NCI-H1048 (cell line): ENCODE results near the gene HASPIN.

Experiments
- DNase-seq: peaks from one replicate; lab custom pipeline; 2025; lab: John Stamatoyannopoulos, UW

HASPIN gene

GRCh38 chr17:3723556-3724377, at the start of gene HASPIN:
TSS of gene HASPIN (plus strand) at chr17:3723903. CDS start at chr17:3723936, 33 bp downstream.
- DNase-seq, result peak; percentile 85

DNA sequence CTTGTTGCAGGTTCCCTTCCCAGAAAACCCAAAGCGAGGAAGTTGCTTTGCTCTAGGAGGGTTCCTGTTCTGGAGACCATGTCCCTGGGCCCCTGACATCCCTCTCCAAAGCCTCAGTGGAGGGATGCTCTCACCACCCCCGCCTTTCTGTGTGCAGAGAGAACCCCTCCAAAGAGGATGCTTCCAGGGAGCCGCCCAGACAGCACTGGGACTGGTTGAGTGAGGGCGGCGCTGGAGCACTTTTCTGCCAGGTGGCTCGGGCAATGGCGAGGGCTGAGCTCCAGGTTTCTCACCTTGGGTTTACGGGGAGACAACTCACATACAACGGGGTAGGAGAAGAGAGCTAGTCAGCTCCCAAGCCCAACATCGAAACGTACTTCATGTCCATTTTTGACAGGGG, 47.8 kb upstream of the HASPIN start:
- no peak for DNase-seq

DNA sequence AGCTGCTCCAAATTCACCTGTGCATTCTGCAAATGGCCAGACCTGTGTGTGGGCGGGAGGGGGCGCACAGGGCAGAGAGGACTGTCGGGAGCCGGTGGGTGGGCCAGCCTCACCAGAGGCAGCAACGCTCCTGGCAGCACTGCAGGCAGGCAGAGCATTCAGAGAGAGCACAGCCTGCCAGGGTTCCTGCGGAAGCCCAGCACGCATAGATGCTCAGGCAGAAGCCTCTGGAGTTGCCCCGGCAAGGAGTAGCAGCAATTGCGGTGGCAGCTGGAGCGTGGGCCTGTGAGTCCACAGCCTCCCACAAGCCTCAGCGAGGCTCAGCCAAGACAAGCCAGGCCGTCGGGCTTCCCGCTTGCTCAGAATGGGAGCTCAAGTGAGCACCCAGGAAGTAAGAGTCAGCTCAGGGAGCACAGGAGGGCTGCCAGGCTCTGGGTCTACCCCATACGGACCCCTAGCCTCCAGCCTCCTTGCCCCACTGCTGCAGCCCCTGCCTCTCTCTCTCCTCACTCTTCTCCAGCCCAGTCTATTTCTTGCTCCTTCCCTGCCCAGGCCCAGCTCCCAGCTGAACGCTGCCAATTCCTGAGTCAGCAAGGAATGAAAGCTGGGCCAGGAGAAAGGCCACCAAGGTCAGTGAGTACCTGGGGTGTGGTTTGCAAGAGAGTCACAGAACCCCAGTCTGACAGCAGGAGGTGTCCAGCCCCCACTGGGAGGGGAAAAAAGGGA, 45.4 kb upstream of the HASPIN start:
- no peak for DNase-seq

- no peak for DNase-seq
Observed at GRCh38 chr17:3678821-3679530, 44.7 kb upstream of the HASPIN start.

DNA sequence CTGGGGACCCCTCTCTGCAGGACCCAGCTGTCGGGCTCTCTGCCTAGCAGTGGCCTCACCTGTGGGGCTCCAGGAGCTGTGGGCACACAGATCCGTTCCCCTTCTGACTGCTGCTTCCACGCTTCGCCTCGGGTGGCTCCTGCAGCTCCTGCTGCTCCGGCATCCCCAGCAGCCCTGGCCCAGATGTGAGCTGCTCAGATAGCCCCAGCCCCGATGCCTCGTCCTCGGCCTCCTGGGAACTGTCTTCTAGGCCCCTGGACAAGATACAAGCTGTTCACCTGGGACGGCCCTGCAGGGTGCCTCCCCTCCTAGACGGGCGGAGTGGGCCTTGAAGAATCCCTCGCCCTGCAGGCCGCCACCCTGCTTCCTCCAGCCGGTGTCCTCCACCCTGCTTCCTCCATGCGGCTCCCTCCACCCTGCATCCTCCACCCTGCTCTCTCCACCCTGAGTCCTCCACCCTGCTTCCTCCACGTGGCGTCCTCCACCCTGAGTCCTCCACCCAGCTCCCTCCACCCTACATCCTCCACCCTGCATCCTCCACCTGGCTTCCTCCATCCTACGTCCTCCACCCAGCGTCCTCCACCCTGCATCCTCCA, 44.1 kb upstream of the HASPIN start:
- no peak for DNase-seq

GRCh38 chr17:3681057-3681456, 42.6 kb upstream of the HASPIN start:
- DNase-seq, result no peak

- DNase-seq, result no peak
Observed at GRCh38 chr17:3681565-3681964, 42.1 kb upstream of the HASPIN start.

GRCh38 chr17:3682033-3682432, 41.7 kb upstream of the HASPIN start:
- DNase-seq, result no peak

GRCh38 chr17:3683054-3683511, 40.6 kb upstream of the HASPIN start:
- no peak for DNase-seq

DNA sequence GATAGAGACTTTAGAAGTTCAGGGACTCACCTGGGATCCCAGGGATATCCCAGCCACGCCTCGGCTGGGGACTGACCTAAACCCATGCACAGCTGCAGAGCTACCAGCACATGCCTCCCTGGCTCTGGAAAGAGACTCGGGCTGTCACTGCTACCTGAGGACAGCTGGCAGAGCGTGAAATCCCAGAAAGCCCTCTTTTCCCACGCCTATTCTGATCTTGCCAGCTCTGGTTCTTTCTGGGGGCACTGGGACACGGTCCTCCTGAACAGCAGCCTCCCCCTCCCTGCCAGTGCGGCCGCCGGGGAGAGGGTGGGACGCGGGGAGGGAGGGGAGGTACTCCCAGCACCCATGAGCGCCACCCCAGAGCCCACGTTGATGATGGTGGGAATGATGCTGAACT, 38.5 kb upstream of the HASPIN start:
- no peak for DNase-seq

DNA sequence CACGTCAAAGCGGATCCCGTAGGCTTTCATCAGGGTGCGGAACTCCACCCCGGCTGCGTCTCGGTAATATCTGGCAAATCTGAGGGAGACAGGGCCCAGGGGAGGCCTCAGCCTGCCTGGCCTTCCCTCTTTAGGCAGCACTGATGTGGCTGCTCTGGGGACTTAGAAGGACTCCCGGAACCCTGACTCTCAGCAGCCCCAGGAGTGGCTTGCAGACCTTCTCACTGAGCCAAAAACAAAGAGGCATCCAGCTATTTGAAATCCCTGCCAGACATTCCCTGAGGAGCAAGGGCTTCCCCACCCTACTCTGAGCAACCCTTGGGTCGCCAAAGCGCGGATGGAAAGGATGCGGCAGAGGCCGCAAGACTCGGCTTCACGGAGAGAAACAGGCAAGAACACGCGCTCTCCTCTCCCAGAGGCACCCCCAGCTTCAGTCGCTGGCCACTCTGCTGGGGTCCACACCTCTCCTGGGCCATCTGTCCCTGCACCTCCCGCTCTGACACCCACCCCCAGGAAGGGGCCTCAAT, 35.6 kb upstream of the HASPIN start:
- no peak for DNase-seq

DNA sequence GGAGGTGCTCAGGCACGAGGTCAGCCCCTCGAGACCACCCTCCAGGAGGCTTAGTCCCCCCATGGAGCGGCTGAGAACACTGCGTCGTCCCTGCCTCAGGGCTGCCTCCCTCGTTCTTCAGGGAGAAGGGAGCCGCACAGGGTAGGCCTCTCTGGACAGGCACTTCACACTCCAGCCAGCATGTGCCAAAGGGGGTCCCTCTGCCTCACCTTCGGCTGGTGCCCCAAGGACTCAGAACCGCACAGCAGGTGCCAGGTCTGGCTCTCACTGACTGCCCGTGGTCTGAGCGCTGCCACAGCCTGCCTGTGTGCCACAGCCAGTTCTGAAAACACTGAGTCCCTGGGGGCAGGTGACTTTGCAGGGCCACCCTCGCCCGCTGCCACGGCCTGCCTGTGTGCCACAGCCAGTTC, 34.8 kb upstream of the HASPIN start:
- no peak for DNase-seq

DNA sequence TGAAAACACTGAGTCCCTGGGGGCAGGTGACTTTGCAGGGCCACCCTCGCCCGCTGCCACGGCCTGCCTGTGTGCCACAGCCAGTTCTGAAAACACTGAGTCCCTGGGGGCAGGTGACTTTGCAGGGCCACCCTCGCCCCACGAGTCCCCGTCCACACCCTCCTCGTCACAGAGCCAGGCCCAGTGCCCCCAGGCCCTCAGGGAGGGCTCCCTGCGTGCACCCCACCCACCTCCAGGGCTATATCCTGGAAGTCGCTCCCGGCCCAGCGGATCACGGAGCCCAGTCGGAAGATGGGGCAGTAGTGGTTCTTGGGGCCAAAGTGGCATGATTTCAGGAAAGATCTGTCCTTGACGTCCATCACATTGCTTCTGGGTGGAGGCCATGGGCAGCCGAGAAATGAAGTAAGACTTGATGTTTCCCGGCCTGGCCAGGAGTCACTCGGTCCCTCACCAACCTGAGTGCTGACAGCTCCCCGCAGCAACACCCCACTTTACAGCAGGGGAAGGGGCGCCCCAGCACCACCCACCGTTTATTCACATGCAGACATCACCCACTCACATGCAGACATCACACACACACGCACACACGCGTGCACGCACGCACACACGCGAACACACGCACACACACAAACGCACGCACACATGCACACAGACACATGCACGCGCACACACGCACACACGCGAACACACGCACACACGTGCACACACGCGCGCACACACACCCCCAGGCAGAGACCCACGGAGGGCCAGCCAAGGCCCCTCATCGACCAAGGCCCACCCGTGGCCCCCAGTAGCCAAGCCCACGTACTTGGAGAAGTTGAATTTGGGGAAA, 34.2 kb upstream of the HASPIN start:
- DNase-seq, result no peak

DNA sequence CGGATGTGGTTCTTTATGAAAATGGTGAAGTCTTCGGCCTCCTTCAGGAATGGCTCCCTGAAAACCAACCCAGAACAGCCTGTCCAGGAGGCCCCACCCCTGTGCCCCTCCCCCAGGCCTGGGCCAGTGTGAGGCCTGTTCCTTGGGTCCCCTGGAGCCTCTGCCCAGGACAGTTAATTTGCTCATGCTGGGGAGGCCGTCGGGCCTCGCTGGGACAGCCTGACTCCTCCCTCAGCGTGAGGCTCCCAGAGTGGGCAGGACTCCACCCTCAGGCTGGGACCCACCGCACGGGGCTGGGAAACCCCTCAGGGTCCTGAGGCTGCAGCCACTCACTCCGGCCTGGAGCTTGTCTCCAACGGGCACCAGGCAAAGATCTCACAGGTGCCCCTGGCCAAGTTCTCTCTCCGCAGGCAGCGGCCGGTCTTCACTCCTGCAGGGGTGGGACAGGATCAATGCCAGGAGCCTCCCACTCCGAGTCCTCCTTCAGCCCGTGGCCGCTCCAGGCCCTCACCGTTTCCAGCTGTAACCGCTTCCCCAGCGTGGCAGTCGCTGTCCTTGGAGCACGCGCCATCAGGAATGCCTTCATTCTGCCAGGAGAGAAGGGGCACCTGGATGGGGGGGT, 33.5 kb upstream of the HASPIN start:
- no peak for DNase-seq

- DNase-seq, result no peak
Observed at GRCh38 chr17:3691617-3692067, 32.1 kb upstream of the HASPIN start.

GRCh38 chr17:3692346-3692745, 31.4 kb upstream of the HASPIN start:
- DNase-seq, result no peak

DNA sequence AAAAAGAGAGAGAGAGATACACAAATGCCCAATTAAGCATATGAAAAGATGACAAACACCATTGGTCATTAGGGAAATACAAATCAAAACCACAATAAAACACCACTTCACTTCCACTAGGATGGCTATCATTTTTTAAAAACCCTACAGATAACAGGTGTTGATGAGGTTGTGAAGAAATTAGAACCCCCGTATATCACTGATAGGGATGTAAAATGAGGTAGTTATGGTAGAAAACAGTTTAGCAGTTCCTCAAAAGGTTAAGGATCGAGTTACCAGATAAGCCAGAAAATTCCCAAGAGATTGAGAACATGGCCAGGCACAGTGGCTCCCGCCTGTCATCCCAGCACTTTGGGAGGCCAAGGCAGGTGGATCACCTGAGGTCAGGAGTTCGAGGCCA, 30.6 kb upstream of the HASPIN start:
- no peak for DNase-seq

- DNase-seq, result no peak
Observed at GRCh38 chr17:3693829-3694231, 29.9 kb upstream of the HASPIN start.

- DNase-seq, result no peak
Observed at GRCh38 chr17:3695129-3695722, 28.5 kb upstream of the HASPIN start.

- no peak for DNase-seq
Observed at GRCh38 chr17:3695723-3696411, 27.8 kb upstream of the HASPIN start, which contains the start of gene P2RX5. TSS of gene P2RX5 (minus strand) at chr17:3696155. CDS start at chr17:3696005, 150 bp downstream.
